ENCODE measurements around the gene CCDC82. TPM values are rescaled to one million over a fixed set of nuclear protein-coding genes. Genes with fewer than 3 reads are reported as not detected.

The CCDC82 gene
- total RNA-seq, 1 donor from 2014 or later, result 10.7 TPM

GRCh38 chr11:96309643-96310017 lies 80.1 kb downstream of the CCDC82 start:
- no peak for DNase-seq (ENCODE audit: low read depth)
- no peak for TF ChIP-seq CTCF (conservative IDR thresholded peaks at IDR 0.05; ENCODE audit: low read depth, low read length)
- H3K4me3 ChIP-seq (ENCODE audit: low read depth, low read length), result no peak overlapping the region

- DNase-seq (ENCODE audit: low read depth), result no peak
- no peak overlapping the region for H3K4me3 ChIP-seq (ENCODE audit: low read depth, low read length)
- TF ChIP-seq CTCF (conservative IDR thresholded peaks at IDR 0.05; ENCODE audit: low read depth, low read length), result no peak
These were observed 80.6 kb downstream of the CCDC82 start for GRCh38 chr11:96309016-96309642.

- DNase-seq (ENCODE audit: low read depth), result no peak
- no peak for TF ChIP-seq CTCF (conservative IDR thresholded peaks at IDR 0.05; ENCODE audit: low read depth, low read length)
- H3K4me3 ChIP-seq (ENCODE audit: low read depth, low read length), result peak overlapping the region; percentile 44
These were observed 82.0 kb downstream of the CCDC82 start for GRCh38 chr11:96307776-96308140.

- H3K4me3 ChIP-seq (ENCODE audit: low read depth, low read length), result peak overlapping the region; percentile 44
- TF ChIP-seq CTCF (conservative IDR thresholded peaks at IDR 0.05; ENCODE audit: low read depth, low read length), result no peak
- DNase-seq (ENCODE audit: low read depth), result peak; percentile 98
These were observed 82.6 kb downstream of the CCDC82 start for GRCh38 chr11:96306933-96307775.

- DNase-seq (ENCODE audit: low read depth), result no peak
- H3K4me3 ChIP-seq (ENCODE audit: low read depth, low read length), result peak overlapping the region; percentile 21
- TF ChIP-seq CTCF (conservative IDR thresholded peaks at IDR 0.05; ENCODE audit: low read depth, low read length), result no peak
These were observed 83.1 kb downstream of the CCDC82 start for GRCh38 chr11:96306600-96306932.

GRCh38 chr11:96306071-96306470 lies 83.6 kb downstream of the CCDC82 start:
- H3K4me3 ChIP-seq (ENCODE audit: low read depth, low read length), result peak overlapping the region; percentile 21
- TF ChIP-seq CTCF (conservative IDR thresholded peaks at IDR 0.05; ENCODE audit: low read depth, low read length), result no peak
- DNase-seq (ENCODE audit: low read depth), result no peak

GRCh38 chr11:96303980-96304379 lies 85.7 kb downstream of the CCDC82 start:
- no peak for DNase-seq (ENCODE audit: low read depth)
- TF ChIP-seq CTCF (conservative IDR thresholded peaks at IDR 0.05; ENCODE audit: low read depth, low read length), result no peak
- H3K4me3 ChIP-seq (ENCODE audit: low read depth, low read length), result no peak overlapping the region

Data from epithelial cell of proximal tubule (primary cell).